GM18520 (cell line): ENCODE measurements around the gene LTBR.
"Not testable (repeated sequence)": the region's sequence is repeated elsewhere in the genome, so short reads cannot be mapped to it uniquely, and the experiment has no call there.

Experiments used
- ATAC-seq: cut with Tn5 transposase; IDR thresholded peaks from one replicate; pipeline ENCODE4 v1.9.1; 2021; ENCODE audit not compliant: unreplicated experiment

LTBR gene

GRCh38 chr12:6383572-6384498, at the start of gene LTBR:
Gene LTBR, plus strand, starts transcription at chr12:6384162. Its CDS starts 197 bp downstream, at chr12:6384359.
- no peak for ATAC-seq

GRCh38 chr12:6334359-6334758, 49.6 kb upstream of the LTBR start:
- ATAC-seq, result no peak

GRCh38 chr12:6334940-6335450, 49.0 kb upstream of the LTBR start:
- ATAC-seq, result no peak

DNA sequence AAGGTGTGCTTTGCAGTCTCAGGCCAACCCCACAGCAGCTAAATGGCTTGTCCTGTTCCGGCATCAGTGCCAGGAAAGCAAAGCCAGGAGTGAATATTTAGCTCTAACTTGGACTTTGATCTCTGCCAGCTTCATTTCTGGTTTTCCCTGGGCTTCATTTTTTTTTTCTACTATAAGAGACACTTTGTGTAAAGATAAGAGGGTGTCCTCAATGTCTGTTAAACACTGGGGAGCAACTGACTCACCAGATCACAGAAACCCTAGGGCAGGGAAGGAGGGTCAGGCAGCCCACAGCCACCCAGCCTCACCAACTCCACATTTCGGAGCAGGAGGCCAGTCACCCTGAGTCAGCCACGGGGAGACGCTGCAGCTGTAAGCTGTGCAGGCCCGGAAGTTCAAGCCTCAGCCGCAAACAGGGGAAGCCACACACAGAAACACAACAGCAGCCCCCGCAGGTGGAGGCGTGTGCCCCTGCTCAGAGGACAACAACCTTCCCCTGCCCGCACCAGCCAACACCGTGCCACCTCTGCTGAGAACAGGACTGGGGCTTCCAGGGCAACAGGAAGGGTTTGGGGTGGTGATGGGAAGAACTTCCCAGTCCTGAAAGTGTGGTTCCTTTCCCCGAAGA, 48.4 kb upstream of the LTBR start:
- ATAC-seq, result no peak

GRCh38 chr12:6336079-6336888, 47.7 kb upstream of the LTBR start:
- no peak for ATAC-seq

DNA sequence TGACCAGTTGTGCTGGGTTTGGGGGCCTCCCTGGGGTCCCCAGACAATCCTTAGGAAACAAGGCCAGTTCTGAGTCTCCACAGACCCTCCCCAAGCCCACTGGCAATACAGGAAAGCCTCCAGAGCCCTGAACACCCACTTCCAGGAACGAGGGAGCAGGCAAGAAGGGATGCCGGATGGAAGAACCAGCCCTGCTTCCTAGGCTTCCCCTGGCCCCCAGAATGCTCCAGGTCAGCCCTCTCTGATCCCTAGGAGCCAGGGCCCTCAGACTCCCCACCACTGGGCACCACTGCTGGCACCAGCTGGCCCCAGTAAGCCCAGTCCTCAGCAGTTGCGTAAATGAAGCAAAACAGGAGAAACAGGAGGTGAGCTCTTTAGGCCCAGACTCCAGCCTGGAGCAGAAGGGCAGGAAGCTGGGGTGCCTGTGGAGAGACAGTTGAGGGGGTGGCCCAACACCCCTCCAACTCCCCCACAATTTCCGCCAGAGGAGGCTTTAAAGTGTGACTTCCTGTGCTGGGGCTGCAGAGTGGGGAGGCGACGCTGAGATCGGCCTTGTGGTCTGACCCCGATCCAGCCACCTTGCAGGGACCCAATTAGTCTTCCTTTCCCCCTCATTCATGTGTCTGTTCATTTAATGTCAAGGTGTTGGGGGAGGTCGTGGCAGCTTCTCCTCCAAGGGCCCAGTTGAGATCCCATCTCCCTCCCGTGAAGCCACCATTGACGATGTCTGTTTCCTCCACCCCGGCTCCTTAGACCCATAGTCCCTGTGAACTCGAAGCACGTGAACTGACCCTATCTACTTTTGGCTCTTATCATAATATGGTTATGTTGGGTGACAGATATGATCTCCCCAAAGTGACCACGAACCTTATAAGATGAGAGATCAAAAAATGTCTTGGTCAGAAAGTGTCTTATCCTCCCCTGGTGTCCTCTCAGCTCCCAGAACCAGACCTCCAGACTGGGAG, 46.8 kb upstream of the LTBR start:
- no peak for ATAC-seq

DNA sequence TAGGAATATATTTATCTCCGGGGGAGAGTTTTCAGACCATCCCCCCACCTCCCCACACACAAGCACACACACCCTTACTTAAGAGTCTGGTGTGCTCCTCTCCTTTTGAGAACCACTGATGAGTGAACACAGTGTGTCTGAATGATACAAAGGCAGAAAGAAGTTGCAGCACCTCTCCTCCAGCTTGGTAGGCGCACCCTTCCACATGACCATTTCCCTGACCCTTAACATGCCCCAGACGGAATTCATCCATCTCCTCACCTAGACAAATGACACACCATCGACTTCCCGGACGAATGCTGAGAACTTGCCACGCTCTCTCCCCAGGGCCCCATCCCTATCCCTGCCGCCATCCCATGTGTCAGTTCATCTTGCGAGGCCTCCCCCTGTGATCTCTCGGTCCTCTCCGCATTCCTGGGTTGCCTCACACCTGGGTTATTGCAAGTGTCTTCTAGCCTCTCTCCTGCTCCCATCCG, 46.0 kb upstream of the LTBR start:
- no peak for ATAC-seq

DNA sequence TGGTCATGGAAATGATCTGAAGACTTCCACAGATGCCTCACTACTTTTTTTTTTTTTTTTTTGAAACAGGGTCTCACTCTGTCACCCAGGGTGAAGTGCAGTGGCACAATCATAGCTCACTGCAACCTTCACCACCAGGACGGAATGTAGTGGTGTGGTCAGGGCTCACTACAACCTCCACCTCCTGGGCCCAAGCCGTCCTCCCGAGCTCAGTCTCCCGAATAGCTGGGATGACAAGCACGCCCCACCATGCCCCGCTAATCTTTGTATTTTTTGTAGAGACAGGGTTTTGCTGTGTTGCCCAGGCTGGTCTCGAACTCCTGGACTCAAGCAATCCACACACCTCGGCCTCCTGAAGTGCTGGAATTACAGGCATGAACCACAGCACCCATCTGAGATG, 45.4 kb upstream of the LTBR start:
- not testable (repeated sequence) for ATAC-seq

GRCh38 chr12:6338955-6339354, 45.0 kb upstream of the LTBR start:
- no peak for ATAC-seq

DNA sequence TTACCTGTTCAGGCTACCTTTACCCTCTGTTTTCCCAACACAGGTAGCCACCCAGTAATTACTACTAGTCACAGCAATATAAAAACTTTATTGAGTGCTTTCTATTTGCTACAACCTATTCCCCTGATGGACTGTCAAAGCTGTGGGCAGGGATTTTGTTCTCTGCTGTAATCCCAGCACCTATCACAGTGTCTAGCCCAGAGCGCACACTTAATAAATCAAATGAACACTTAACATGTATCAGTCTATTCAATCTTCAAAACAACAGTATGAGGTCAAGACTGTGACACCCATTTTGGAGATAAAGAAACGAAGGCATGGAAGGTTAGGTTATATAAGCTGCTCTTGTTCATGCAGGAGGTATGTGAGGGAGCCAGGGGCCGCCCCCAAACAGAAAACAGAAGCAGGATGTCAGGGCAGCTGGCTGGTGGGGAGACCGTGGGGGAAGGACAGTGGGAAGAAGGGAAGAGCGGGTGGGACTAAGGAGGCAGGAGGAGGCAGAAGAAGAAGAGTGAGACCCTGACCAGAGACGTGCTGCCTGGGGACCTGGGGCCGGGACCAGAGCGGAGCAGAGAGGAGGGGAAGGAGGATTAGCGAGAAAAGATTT, 43.8 kb upstream of the LTBR start:
- ATAC-seq, result no peak

GRCh38 chr12:6340745-6341416, 43.1 kb upstream of the LTBR start:
- ATAC-seq, result no peak

GRCh38 chr12:6341417-6342139, 42.4 kb upstream of the LTBR start, which contains the start of gene TNFRSF1A:
Gene TNFRSF1A, minus strand, starts transcription at chr12:6342076. Its CDS starts 262 bp downstream, at chr12:6341814.
- ATAC-seq, result no peak

DNA sequence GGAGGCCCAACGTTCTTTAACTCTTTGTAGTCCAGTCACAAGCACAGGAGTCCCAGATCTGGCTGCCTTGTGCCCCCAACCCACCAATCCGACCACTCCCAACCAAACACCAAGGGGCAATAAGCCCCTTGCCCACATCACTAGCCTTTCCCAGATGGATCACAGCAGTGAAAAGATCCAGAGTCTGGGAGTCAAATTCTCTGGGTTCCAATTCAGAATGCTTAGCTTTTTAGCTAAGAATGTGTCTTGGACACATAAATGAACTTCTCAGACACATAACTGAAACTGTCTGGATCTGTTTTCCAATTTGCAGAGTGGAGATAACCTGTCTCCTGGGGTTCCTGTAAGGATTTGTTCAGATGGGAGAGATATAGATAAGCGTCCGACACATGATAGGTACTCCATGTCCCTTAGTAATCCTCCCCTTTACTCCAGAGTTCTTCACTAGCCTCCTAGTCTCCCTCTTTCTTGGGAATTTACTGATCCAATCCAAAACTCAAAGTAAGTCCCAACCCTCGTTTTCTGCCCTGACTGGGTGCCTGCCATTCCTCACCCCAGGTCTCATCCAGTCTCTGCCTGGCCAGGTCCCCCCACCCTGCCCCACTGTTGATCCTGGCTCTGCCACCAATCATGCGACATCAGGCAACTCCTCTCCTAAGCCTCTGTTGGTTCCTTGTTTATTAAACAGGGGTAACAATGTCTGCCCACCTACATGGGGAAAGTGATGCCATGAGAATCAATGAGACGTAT, 41.6 kb upstream of the LTBR start:
- ATAC-seq, result no peak

GRCh38 chr12:6343518-6343917, 40.4 kb upstream of the LTBR start:
- no peak for ATAC-seq

DNA sequence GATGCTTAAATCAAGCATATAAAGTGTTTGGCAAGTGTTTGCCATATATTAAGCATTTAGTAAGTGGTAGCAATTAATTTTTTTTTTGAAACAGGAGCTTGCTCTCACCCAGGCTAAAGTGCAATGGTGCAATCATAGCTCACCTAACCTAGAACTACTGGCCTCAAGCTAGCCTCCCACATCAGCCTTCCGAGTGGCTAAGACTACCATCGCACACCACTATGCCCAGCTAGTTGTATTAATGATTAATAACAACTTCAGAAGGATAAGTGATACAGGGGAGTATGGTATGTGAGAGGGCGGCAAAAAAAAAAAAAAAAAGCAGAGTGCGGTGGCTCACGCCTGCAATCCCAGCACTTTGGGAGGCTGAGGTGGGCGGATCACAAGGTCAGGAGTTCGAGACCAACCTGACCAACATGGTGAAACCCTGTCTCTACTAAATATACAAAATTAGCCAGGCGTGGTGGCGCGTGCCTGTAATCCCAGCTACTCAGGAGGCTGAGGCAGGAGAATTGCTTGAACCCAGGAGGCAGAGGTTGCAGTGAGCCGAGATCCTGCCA, 39.8 kb upstream of the LTBR start:
- not testable (repeated sequence) for ATAC-seq

DNA sequence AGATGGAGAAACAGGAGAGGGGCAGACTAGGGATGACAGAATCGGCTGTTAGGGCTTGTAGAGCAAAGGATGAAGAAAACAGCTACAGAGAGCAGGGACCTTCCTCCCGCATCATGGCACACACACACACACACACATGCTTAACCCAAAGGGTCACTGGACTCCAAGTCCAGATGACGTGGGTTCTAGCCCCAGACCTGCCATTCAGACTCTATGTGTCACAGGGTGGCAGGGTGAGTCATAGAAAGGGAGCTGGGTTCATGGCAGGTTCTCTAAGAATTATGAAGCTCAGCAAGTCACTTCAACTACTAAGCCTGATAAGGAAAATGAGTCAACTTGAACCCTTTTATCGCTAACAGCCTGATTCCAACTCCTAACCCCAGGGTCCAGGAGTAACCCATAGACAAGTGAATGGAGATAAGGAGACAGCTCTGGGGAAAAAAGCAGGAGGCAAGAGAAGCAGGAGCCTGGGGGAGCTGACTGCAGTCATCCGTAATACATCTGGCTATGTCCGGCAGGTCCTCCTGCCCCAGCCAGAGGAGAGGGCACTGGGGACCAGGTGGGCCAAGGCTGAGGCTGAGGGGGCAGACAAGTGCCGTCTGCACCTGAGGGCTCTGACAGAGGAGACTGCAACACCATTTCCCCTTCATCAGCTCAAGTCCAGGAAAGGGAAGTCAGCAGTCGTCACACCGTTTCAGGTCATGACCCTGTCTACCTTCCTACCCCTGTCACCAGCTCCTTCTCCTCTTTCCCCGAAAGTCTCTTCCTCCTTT, 38.5 kb upstream of the LTBR start:
- ATAC-seq, result no peak
